Panc1 (cell line): ENCODE data around the gene CYTH2. TPM values are rescaled to one million over a fixed set of nuclear protein-coding genes. Genes with fewer than 3 reads are reported as not detected.

Experiments used
- ATAC-seq: fragments of 200-7000 bp; cut with Tn5 transposase; 2 replicates; pipeline ENCODE4 v1.9.1; 2020; ENCODE audit warnings: mild to moderate bottlenecking, moderate library complexity
- BruUV-seq: library from RNA; stranded (reverse); fragments of 400-500 nt; replicated peaks from 2 replicates; lab custom pipeline; 2021; lab: Mats Ljungman, UMichigan
- CTCF ChIA-PET: fragments of 300-600 bp; sonication (Branson Sonifier 250); formaldehyde crosslinking; loops from one replicate; lab custom pipeline; 2022; ENCODE audit warnings: antibody characterized with exemption; lab: Charles Lee
- POLR2A ChIA-PET: fragments of 300-600 bp; sonication (Branson Sonifier 250); formaldehyde crosslinking; loops from one replicate; lab custom pipeline; 2022; ENCODE audit warnings: antibody characterized with exemption; lab: Charles Lee
- DNase-seq: peaks from one replicate; pipeline ENCODE4 v3.0.0-alpha.2; 2010; ENCODE audit warnings: low read depth, low spot score
- H3K27ac ChIP-seq: 2 replicates; pipeline ENCODE4 v1.5.1; 2011; ENCODE audit warnings: mild to moderate bottlenecking, low read length, inconsistent platforms
- H3K27me3 ChIP-seq: fragments of 200-500 bp; sonication (Bioruptor generic); 2 replicates; pipeline ENCODE4 v1.6.0; 2014; ENCODE audit warnings: low read length, inconsistent platforms; ENCODE audit not compliant: control insufficient read depth, insufficient read depth
- H3K36me3 ChIP-seq: fragments of 200-500 bp; sonication (Bioruptor generic); 2 replicates; pipeline ENCODE4 v1.5.1; 2014; ENCODE audit warnings: inconsistent platforms, mild to moderate bottlenecking, low read length, moderate library complexity; ENCODE audit not compliant: control insufficient read depth, insufficient read depth
- H3K4me1 ChIP-seq: 2 replicates; pipeline ENCODE4 v1.5.1; 2011; ENCODE audit warnings: inconsistent platforms, mild to moderate bottlenecking, low read length, moderate library complexity; ENCODE audit not compliant: control insufficient read depth, insufficient read depth
- H3K4me3 ChIP-seq, 2 experiments: 2 replicates each; pipeline ENCODE4 v1.5.1; 2011 to 2012; ENCODE audit warnings: low read depth in 2 of 2, low read length in 2 of 2, mild to moderate bottlenecking in 2 of 2, inconsistent platforms in 1 of 2, moderate library complexity in 1 of 2
- H3K9me3 ChIP-seq: fragments of 200-500 bp; sonication (Bioruptor generic); 2 replicates; pipeline ENCODE4 v1.5.1; 2014; ENCODE audit warnings: low read depth, mild to moderate bottlenecking, inconsistent platforms, low read length, moderate library complexity; ENCODE audit not compliant: control insufficient read depth, insufficient read depth
- POLR2AphosphoS5 ChIP-seq: IDR thresholded peaks from 2 replicates; pipeline ENCODE4 v1.6.1; 2012; ENCODE audit warnings: mild to moderate bottlenecking, low read depth, low read length, moderate library complexity
- SIN3A ChIP-seq: IDR thresholded peaks from 2 replicates; pipeline ENCODE4 v1.6.1; 2012; ENCODE audit warnings: low read depth, mild to moderate bottlenecking, low read length, moderate library complexity, borderline replicate concordance; ENCODE audit not compliant: insufficient read depth
- TCF7L2 ChIP-seq: IDR thresholded peaks from 2 replicates; pipeline ENCODE4 v1.6.1; 2011; ENCODE audit warnings: mild to moderate bottlenecking, low read depth, low read length, inconsistent platforms
- in situ Hi-C: cut with HindIII; loops from 2 replicates; pipeline ENCODE4 v1.10.0; 2016; ENCODE audit warnings: low sequenced_read_pairs, low pct_unique_long_range_greater_than_20kb
- intact Hi-C: fragments of 100-400 bp; cut with micrococcal nuclease; formaldehyde crosslinking; loops from one replicate; pipeline ENCODE4 v1.10.0; 2022; ENCODE audit not compliant: unreplicated experiment
- total RNA-seq: library from RNA; stranded (reverse); gene quantifications from one replicate; pipeline ENCODE4 v1.2.1, GENCODE V29; 2021; ENCODE audit not compliant: unreplicated experiment
- TF ChIP-seq, protein P1 (sequence below), 2 experiments: IDR thresholded peaks; 2 replicates each; pipeline ENCODE4 v1.6.1; 2011 to 2012; ENCODE audit warnings: low read depth in 2 of 2, control low read depth in 1 of 2, low read length in 1 of 2, mild to moderate bottlenecking in 1 of 2, moderate library complexity in 1 of 2; ENCODE audit not compliant: insufficient read depth in 1 of 2
- TF ChIP-seq, protein P2 (sequence below): fragments of 450-650 bp; IDR thresholded peaks from 2 replicates; pipeline ENCODE4 v1.5.1; 2017; ENCODE audit warnings: mild to moderate bottlenecking

CYTH2 gene
- total RNA-seq, 1 experiment from 2014 or later = 53.4 TPM

DNA sequence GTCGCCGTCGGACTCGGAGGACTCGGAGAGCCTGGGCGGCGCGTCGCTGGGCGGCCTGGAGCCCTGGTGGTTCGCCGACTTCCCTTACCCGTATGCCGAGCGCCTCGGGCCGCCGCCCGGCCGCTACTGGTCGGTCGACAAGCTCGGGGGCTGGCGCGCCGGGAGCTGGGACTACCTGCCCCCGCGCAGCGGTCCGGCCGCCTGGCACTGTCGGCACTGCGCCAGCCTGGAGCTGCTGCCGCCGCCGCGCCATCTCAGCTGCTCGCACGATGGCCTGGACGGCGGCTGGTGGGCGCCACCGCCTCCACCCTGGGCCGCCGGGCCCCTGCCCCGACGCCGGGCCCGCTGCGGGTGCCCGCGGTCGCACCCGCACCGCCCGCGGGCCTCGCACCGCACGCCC is 25.9 kb upstream of the CYTH2 start:
- DNase-seq (no peak), ATAC-seq (no peak)
- Histone ChIP-seq H3K4me3 (no peak overlapping the region), H3K36me3 (no peaks in the 10 kb centered on the region; the same call in none of the 2 replicates), H3K27me3 (no peaks in the 10 kb centered on the region), H3K27ac (no peak overlapping the region), H3K4me1 (peaks cover 9% of the 10 kb centered on the region), H3K9me3 (no peaks in the 10 kb centered on the region)
- ChIA-PET POLR2A (no interaction called here), CTCF (no interaction called here)
- intact Hi-C loops = no loop called here
- TF ChIP-seq POLR2AphosphoS5 (no peak), TCF7L2 (no peak), SIN3A (no peak)
- TF ChIP-seq, protein P1, sequence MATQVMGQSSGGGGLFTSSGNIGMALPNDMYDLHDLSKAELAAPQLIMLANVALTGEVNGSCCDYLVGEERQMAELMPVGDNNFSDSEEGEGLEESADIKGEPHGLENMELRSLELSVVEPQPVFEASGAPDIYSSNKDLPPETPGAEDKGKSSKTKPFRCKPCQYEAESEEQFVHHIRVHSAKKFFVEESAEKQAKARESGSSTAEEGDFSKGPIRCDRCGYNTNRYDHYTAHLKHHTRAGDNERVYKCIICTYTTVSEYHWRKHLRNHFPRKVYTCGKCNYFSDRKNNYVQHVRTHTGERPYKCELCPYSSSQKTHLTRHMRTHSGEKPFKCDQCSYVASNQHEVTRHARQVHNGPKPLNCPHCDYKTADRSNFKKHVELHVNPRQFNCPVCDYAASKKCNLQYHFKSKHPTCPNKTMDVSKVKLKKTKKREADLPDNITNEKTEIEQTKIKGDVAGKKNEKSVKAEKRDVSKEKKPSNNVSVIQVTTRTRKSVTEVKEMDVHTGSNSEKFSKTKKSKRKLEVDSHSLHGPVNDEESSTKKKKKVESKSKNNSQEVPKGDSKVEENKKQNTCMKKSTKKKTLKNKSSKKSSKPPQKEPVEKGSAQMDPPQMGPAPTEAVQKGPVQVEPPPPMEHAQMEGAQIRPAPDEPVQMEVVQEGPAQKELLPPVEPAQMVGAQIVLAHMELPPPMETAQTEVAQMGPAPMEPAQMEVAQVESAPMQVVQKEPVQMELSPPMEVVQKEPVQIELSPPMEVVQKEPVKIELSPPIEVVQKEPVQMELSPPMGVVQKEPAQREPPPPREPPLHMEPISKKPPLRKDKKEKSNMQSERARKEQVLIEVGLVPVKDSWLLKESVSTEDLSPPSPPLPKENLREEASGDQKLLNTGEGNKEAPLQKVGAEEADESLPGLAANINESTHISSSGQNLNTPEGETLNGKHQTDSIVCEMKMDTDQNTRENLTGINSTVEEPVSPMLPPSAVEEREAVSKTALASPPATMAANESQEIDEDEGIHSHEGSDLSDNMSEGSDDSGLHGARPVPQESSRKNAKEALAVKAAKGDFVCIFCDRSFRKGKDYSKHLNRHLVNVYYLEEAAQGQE (IDR thresholded peaks at IDR 0.05; ENCODE audit: insufficient read depth in 1 of 2, low read depth in 2 of 2, low read length in 1 of 2) = no peak
- TF ChIP-seq, protein P2, sequence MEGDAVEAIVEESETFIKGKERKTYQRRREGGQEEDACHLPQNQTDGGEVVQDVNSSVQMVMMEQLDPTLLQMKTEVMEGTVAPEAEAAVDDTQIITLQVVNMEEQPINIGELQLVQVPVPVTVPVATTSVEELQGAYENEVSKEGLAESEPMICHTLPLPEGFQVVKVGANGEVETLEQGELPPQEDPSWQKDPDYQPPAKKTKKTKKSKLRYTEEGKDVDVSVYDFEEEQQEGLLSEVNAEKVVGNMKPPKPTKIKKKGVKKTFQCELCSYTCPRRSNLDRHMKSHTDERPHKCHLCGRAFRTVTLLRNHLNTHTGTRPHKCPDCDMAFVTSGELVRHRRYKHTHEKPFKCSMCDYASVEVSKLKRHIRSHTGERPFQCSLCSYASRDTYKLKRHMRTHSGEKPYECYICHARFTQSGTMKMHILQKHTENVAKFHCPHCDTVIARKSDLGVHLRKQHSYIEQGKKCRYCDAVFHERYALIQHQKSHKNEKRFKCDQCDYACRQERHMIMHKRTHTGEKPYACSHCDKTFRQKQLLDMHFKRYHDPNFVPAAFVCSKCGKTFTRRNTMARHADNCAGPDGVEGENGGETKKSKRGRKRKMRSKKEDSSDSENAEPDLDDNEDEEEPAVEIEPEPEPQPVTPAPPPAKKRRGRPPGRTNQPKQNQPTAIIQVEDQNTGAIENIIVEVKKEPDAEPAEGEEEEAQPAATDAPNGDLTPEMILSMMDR = no peak
- no TSS peak for BruUV-seq
- in situ Hi-C loops = no loop called here

DNA sequence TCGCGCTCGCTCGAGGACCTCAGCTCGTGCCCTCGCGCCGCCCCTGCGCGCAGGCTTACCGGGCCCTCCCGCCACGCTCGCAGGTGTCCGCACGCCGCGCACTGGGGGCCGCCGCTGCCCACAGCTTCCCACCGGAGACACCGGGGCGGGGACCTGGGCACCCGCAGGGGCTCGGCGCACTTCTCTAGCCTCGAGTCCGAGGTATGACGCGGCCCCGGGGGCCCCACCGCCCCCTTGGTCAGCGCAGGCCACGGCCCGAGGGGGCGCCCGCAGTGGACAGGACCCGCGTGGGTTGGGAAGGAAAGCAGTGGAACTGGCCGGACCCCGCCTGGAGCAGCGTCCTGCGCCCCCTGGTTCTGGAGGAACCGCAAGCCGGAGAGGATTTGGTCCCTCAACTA is 25.4 kb upstream of the CYTH2 start:
- Histone ChIP-seq H3K27ac (no peak overlapping the region), H3K4me1 (peaks cover 9% of the 10 kb centered on the region), H3K4me3 (no peak overlapping the region), H3K9me3 (no peaks in the 10 kb centered on the region), H3K27me3 (no peaks in the 10 kb centered on the region), H3K36me3 (peaks cover 3% of the 10 kb centered on the region)
- no TSS peak for BruUV-seq
- no peak for DNase-seq
- ChIA-PET CTCF (no interaction called here), POLR2A (no interaction called here)
- in situ Hi-C loops (no loop called here), intact Hi-C loops (no loop called here)
- ATAC-seq = no peak
- no peak for TF ChIP-seq SIN3A
- TF ChIP-seq, protein P1 (IDR thresholded peaks at IDR 0.05; ENCODE audit: insufficient read depth in 1 of 2, low read depth in 2 of 2, low read length in 1 of 2) = no peak
- no peak for TF ChIP-seq TCF7L2
- TF ChIP-seq, protein P2 = no peak
- no peak for TF ChIP-seq POLR2AphosphoS5
